Measurements from ENCODE around the gene BRWD1.
"Not testable (repeated sequence)": the region's sequence is repeated elsewhere in the genome, so short reads cannot be mapped to it uniquely, and the experiment has no call there.

BRWD1 gene

GRCh38 chr21:39281207-39281606, 32.2 kb downstream of the BRWD1 start:
- no peak for DNase-seq

GRCh38 chr21:39269620-39270019, 43.8 kb downstream of the BRWD1 start:
- no peak for DNase-seq

DNA sequence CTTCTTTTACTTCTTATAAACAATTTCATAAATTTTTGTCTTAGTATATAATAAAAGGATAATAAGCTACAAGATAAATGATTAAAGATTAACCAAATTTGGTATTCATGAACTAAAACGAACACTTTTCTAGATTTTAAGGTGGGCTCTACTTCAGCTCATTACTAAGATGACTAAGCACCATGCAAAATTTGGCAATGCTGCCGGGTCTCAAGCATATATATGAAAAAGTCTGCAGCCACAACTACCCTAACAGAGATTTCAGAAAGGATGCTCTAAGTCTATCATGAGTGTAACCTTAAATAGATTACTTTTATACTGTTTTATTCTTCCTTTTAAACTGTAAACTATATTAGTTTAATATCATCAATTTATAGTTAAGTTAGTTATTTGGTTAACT, 47.8 kb downstream of the BRWD1 start:
- DNase-seq, result no peak

DNA sequence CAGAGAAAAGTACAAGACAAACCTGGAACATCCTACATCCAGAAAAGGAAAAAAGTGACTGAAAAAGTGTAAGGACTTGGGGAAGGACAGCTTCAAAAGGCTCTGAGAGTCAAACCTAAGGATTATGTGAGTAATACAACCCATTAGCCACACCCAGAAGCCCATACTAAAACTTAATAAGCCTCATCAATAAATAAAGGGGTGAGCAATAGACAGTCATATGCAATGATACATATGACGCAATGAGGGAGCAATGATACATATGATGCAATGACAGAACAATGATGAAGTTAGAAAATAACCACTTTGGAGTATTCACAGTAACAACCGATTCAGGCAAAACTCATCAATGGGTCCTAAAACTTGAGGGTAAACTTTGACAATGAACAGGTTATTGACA, 50.1 kb downstream of the BRWD1 start:
- DNase-seq, result no peak

DNA sequence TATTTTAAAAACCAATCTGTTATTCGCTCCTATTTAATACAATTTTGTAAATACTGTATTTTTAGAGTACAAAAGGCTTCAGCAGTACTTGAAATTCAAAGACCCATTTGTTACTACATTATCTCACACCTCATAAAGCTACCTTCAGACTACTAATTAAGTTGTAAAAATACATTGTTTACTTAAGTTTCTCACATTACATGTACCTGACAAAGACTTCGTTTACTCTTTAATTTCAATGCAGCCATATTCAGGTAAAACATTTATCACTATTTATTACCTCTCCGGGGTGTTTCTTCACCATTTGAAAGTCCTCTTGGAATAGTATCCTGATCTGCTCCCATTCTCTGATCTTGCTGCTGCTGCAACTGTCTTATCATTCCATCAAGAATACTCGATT, 55.2 kb downstream of the BRWD1 start:
- DNase-seq, result no peak

DNA sequence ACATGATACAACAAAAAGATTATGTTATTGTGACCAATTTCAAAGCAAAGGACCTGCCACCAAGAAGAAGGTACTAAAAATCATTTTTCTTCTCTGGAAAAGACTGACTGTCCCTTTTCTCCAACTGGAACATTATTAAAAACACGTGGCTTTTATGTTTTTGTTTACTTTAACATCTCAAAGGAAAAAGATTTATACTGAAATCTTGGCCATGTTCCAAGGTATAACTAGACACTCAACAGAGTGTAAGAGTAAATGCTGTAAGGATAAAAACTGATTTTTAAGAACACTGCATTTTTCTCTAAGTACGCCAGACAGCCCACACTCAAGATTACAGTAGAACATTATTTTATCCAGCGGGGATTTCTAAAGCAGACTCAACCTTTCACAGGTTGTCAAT, 62.1 kb downstream of the BRWD1 start:
- no peak for DNase-seq

- DNase-seq, result no peak
Observed at GRCh38 chr21:39238275-39238674, 75.2 kb downstream of the BRWD1 start.

GRCh38 chr21:39232861-39233291, 80.6 kb downstream of the BRWD1 start:
- no peak for DNase-seq

DNA sequence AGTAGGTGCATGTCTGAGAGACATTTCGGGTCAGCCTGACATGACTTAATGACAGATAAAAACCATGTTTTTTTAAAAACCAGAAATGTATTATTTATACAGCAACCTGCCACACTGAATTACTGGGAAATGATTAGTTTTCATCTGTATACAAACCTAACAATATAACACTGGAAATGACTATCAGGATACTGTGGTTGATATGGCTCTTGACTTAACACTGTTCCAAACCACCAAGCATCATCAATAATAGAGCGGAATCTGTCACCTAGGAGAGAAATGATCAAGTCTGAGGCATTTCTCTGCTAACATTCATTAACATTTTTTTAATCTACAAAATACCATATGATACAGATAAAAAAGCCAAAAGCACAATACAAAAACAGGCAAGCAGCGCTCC, 88.5 kb downstream of the BRWD1 start:
- no peak for DNase-seq

DNA sequence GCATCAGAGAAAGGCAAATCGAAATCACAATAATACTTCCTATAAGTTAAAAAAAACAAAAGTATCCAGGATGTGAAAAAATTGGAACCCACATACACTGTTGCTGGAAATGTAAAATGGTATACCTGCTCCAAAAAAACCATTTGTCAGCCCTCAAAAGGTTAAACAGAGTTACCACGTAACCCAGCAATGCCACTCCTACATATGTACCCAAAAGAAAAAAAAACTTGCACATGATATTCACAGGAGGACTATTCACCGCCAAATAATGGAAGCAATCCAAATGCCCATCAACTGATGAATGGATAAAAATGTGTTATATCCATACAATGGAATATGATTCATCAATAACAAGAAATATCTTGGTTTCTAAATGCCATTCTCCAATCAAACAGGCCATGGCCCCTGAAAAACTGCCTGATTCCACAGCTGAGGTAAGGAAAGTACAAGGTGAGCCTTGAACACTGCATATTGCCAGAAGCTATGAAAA, 91.4 kb downstream of the BRWD1 start:
- DNase-seq, result no peak

DNA sequence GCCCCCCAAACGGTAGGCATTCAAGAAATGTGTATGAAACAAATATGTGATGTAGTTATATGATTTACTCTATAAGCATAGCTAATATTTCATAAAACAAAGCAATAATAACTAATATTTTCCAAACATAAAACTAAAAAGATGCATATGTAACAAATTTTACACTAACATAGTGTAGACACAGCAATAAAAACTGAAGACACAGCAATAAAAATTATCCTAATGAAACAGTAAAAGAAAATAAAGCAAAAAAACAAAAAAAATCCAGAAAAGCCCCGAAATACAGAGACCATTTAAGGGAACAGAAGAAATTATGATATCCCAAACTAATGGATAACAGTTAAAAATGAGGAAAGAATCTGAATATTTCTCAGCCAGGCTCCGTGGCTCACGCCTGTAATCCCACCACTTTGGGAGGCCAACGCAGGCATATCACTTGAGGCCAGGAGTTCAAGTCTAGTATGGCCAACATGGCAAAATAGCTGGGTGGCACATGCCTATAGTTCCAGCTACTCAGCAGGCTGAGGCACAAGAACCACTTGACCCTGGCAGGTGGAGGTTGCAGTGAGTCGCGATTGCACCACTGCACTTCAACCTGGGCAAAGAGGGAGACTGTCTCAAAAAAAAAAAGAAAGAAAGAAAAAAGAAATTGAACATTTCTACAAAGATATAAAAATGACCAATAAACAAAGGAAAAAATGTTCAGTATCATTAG, 92.0 kb downstream of the BRWD1 start:
- DNase-seq, result no peak

GRCh38 chr21:39220875-39221274, 92.6 kb downstream of the BRWD1 start:
- DNase-seq, result not testable (repeated sequence)

DNA sequence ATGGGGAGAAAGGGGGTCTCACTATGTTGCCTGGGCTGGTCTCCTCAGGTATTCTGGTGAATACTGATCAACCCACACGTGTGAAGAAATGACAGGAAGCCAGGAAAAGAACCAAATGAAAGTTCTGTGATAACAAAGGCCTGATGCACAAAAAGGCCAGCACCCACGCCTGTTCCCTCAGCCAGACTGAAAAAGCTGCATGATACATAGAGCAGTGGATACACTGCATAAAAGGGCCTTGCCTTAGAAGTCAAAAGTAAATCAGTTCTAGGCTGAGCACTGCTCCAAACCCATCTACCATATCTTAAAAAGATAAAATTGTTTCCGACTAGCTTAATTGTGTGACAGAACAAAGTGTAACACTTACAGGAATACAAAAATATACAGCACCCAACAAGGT, 93.3 kb downstream of the BRWD1 start:
- DNase-seq, result no peak

- no peak for DNase-seq
Observed at GRCh38 chr21:39218082-39218409, 95.4 kb downstream of the BRWD1 start.

DNA sequence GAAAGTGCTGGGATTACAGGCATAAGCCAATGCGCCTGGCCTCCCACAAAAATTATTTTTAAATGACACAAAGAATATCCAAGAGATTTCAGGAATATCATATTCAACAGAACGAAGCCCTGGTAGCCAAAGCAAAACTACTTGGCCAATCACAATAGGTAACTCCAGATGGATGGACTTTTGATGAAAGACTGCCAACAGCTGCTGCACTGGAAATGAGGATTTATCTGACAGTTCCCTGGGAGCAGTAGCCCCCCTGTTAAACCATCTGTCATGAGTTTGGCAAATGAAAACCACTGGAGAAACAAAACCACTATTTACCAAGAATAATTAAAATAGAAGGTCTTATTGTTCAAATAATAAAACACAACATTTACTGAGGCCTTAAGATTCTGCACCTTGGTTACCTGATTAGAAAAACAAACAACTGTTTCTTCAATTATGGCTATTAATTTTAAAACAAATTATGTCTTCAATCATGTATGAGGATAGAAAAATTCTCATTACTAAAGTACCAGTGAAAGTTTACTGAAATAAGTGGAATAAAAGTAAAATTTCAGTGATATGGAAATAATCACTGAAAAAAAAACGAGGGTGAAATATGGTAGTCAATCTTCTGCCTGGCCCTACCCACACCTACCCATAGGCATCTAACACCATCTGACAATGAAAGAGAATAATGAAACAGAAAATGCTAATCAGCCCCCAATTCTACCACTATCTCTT, 95.9 kb downstream of the BRWD1 start:
- DNase-seq, result no peak

DNA sequence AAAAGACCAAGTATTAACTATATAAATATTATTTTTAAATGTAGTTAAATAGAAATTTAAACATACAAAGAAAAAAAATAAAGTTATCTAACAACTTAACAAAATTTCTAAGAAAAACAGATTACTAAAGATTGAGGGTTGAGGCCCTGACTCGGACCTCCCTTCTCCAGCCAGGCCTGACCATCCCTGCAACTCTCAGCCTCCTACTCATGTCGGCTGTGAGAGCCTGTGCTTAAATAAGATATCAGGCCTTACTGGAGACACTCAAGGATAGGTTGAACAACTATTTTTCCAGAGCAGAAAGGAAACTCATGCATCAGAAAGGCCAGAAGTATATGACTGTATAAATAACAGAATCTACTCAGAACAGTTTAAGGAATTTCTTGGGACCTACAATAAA, 97.1 kb downstream of the BRWD1 start:
- DNase-seq, result no peak

- no peak for DNase-seq
Observed at GRCh38 chr21:39215078-39215477, 98.4 kb downstream of the BRWD1 start.

DNA sequence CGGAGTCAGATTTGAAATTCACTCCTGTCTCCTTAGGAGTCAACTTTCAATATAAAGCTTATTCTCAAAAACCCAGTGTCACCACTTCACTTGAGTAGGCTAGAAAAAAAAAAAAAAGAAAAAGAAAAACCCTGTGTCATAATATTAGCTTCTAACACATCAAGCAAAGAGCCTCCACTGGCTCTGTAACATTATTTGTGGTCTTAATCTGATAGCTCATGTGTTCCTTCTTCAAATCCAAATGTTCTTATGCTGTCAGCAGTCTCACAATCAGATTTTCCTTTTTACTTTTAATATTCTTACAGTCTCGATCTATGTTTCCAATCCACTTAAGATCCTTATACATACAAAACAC, 104.1 kb downstream of the BRWD1 start:
- no peak for DNase-seq

- no peak for DNase-seq
Observed at GRCh38 chr21:39208624-39209333, 104.7 kb downstream of the BRWD1 start.

DNA sequence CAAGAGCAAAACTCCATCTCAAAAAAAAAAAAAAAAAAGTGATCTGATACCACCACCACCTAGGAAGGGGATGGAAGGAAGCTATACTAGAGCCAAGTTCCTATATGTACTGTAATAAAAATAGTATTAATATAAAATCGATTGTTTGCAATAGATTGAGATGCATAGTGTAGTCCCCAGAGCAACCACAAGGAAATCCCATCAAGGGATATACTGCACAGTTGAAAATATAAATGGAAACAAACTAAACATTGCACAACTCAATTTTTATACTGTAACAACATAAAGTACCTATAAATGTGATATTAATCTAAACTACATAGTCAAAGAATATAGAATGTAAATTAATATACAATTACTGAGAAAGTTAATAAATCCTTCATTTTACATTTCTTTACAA, 109.3 kb downstream of the BRWD1 start:
- DNase-seq, result no peak

DNA sequence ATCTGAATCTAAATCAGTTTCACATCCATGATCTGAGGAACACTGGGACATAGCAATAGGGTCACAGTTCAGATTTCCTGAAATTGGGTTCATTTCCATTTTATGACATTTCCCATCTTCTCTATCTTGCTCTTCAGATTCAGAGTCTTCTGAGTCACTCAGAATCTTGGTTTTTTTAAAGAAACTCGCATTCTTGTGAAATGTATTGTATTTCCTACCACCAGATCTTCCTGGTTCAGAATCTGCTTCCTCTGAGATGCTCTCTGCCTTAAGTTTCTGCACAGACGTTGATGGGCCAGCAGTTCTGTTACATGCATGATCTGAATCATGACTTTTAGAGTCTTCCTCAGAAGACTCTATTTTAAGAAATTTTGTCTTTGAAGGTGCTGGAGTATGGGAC, 114.6 kb downstream of the BRWD1 start:
- DNase-seq, result no peak

GRCh38 chr21:39197448-39198233, 115.8 kb downstream of the BRWD1 start:
- DNase-seq, result no peak

DNA sequence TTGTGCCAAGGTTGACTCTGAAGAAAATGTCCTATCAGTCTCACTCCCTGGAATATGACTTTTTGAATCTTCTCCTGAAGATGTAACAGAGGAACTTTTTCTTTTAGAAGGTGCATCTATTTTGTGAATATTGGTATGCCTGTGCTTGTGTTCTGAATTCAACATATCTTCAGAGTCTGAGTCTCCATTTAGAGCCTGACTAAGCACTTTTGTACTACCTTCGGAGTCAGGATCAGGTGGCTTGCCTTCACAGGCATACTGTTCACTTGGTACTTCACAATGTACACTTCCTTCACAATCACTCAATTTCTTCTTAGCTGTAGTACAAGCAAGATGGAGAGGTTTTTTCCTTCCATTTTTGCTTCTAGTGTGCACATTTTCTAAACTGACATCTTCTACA, 116.6 kb downstream of the BRWD1 start:
- DNase-seq, result no peak

Measured in CD4-positive, alpha-beta T cell treated with Interleukin-4 for 4 hours (primary cell).